GM19397 (cell line): ENCODE measurements around the gene DNASE1L3.

Experiments used
- ATAC-seq: cut with Tn5 transposase; IDR thresholded peaks from one replicate; pipeline ENCODE4 v1.9.1; 2021; ENCODE audit warnings: mild to moderate bottlenecking, moderate library complexity; ENCODE audit not compliant: unreplicated experiment

Gene DNASE1L3

GRCh38 chr3:58164199-58164879 is 46.4 kb downstream of the DNASE1L3 start:
- no peak for ATAC-seq

DNA sequence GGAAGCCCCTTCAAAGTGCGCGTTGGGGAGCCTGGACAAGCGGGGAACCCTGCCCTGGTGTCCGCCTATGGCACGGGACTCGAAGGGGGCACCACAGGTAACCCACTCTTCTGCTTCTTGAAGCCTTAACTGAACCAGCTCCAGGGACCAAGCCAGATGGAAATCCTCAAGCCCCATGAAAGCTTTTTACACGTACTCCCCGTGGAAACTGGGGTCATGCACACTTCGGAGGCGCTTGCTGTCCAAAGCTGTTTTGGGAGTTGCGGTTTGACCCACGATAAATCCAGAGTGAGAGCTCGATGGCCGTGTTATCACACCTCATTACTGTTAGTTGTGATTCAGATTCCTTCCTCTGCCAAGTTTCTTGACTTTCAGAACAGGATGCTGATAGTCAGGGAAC is 47.5 kb downstream of the DNASE1L3 start:
- no peak for ATAC-seq

DNA sequence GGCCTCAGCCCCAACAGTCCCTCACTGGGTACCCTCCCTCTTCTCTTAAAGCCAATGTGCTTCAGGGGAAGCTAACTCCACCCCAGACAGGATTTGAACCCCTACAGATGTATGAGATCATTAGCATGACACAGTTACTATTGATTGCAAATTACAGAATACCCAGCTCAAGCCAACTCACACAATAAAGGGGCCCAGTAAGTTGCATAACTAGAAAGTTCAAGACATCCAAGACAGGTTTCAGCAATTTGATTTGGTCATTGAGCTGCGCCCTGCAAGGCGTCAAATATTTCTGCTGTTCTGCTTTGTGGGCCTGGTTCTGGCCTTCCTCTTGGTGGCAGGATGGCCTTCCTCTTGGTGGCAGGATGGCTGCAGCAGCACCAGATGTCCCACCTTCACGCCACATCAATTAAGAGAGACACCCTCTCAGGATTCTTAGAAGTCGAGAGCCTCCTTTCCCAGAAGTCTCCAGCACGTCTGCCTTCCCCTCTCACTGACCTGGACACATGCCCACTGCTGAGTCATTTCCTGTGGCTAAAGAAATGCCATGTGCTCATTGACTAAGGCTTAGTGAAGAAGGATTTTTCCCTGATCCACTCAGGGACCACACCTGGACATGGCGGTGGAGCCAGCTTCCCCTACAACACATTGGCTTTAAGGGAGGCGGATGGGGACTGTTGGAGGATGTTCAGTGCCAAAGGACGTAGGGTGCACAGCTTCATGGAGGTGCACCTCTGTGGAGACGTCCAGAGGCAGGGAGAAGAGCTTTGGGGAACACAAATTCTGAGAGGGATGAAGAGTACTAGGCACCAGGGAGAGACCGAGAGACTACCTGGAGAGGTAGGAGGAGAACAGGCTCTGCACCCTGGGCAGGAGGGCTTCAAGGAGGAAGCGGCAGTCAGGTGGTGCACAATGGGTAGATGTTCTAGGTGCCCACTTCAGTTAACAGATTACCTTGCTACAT is 49.1 kb downstream of the DNASE1L3 start:
- no peak for ATAC-seq

DNA sequence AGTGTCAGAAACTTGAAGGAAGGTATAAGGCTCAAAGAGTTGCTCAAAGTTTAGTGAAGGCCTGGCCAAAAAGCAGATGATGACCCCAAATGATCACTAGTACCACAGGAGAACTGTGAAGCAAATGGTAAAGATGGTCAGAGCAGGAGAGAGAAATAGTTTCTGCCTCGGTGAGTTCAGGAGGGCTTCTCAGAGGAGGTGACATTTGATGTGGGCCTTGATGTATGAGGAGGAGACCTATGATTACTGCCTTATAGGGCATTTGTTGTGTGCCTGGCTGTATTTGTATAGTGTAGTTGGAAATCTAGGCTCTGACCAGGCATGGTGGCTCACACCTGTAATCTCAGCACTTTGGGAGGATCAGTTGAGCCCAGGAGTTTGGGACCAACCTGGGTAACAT is 50.4 kb downstream of the DNASE1L3 start:
- no peak for ATAC-seq

DNA sequence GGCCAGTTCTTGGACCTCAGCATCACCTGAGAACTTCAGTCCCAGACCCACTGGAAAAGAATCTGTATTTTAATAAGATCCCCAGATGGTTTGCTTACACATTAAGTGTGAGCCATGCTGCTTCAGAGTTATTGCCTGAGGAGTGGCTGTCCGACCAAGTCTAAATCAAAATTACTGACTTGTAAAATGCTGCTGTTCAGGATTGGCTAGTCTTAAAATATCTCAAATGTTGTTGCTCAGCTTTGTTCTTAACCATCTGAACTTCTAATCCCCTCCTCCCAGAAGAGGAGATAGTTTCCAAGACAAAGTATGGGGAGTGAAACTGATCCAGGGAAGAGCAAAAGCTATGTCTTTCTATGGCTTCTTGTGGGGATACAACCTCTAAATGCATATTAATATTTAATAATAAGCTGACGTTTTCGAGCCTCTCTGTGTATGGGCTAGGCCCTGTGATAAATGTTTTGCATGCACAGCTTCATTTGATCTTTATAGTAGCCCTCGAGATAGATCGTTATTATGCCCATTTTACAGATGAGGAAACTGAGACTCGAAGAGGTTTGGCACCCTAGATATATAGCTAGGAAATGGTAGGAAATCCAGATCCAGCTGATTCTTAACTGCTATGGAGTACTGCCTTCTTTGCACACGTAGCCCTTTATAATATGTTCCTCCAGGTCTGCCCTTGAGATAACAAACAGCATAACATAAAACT is 52.2 kb downstream of the DNASE1L3 start:
- ATAC-seq: no peak

- no peak for ATAC-seq
Measured at GRCh38 chr3:58157700-58158099, 53.1 kb downstream of the DNASE1L3 start.

DNA sequence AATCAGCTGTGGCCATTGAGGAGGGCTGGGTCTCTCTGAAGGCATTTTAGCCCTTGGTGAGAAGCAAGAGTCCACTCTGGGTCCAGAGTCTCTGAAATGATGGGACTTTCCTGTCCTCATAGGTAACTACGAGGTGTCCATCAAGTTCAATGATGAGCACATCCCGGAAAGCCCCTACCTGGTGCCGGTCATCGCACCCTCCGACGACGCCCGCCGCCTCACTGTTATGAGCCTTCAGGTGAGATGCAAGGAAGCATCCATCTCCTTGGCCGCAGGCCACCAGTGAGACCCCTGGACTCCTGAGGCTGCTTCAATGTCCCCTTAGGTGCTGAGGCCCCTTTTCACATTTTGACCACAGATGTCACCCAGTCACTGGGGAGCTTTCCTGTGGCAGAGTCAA is 54.9 kb downstream of the DNASE1L3 start:
- no peak for ATAC-seq

DNA sequence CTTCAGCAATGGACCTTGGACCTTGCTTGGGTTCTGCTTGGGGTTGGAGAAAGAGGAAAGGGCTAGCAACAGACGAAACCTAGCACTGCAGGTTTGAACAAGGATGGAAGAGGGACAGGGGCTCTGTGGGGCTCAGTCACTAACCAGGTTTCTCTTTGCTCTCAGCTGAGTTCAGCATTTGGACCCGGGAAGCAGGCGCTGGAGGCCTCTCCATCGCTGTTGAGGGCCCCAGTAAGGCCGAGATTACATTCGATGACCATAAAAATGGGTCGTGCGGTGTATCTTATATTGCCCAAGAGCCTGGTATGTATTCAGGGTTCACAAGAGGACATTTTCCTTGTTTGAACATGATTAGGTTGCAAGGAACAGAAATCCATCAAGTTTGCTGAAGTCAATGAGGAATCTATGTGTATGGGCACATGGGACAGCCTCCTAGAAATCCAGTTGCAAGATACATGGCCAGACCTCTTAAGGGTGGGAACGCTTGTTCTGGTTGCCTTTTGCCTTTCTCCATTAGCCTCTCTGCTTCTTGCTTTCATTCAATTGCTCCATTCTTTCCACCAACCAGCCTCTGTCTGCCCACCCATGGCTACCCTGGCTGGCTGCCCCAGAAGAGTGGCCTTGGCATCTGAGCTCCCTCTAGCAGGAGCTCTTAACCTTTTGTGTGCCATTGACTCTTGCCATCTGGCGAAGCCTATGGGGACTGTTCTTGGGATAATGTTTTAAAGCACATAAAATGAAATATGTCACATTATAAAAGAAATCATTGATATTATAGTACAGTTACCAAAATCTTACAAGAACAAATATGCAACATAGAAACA is 55.9 kb downstream of the DNASE1L3 start:
- no peak for ATAC-seq

GRCh38 chr3:58153371-58153770 is 57.4 kb downstream of the DNASE1L3 start:
- no peak for ATAC-seq

DNA sequence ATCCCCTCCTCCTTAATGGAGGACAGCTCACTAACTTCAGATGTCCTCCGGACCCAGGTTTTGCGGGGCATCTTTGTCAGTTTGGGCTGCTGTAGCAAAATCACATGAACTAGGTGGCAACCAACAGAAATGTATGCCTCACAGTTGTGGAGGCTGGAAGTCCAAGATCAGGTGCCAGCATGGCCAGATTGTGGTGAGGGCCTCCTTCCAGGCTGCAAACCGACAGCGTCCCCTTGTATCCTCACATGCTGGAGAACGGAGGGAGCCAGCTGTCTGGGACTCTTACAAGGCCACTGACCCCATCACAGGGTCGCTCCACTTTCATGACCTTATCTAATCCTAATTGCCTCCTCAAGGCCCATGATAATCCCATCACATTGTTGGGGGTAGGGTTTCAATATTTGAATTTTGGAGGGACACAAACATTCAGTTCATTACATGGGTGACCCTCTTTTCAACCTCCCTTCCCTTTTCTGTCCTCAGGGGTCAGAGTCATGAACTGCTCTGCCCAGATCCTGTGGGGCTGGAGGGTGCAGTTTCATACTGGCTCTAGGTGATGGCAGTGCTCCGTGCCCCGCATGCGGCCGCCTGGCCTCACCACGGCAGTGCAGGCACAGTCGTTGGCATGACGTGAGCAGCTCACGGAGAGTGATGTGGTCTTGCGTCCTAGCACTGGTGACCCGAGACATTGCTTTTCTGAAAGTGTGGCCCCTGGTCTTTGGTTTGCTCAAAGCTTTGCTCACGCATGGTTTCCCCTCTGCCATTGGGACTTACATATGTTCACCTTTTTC is 58.4 kb downstream of the DNASE1L3 start:
- no peak for ATAC-seq

DNA sequence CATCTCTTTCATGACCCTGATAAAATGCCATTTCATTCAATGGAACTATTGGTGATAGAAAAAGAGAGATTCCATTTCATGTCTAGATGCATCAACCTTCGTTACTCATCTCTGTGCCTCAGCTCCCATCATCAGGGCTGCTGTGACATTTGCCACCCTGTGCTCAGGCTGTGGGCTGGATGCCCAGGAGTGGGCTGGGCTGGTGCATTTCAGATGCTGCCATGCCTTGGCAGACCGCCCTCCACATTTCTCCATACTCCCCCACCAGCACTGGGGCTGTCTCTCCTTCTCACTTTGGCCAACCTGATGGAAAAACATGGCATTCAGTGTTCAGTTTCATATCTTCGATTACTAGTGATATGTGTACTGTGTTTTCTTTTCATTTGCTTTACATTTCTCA is 59.1 kb downstream of the DNASE1L3 start:
- ATAC-seq: no peak

DNA sequence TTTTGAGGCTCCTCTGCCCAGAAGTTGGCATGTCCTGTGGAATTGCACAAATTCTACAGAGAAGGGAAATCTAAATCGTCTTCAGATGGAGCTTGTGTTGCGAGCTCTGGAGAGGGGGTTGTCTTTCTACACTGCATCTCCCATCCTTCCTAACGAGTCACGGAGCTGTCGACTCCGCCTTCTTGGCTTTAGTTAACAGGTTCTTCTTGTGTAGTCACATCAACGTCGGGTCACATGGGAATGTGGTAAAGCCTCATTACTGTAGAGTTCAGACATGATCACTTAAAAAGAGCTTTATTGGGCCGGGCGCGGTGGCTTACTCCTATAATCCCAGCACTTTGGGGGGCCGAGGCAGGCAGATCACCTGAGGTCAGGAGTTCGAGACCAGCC is 60.0 kb downstream of the DNASE1L3 start:
- no peak for ATAC-seq

DNA sequence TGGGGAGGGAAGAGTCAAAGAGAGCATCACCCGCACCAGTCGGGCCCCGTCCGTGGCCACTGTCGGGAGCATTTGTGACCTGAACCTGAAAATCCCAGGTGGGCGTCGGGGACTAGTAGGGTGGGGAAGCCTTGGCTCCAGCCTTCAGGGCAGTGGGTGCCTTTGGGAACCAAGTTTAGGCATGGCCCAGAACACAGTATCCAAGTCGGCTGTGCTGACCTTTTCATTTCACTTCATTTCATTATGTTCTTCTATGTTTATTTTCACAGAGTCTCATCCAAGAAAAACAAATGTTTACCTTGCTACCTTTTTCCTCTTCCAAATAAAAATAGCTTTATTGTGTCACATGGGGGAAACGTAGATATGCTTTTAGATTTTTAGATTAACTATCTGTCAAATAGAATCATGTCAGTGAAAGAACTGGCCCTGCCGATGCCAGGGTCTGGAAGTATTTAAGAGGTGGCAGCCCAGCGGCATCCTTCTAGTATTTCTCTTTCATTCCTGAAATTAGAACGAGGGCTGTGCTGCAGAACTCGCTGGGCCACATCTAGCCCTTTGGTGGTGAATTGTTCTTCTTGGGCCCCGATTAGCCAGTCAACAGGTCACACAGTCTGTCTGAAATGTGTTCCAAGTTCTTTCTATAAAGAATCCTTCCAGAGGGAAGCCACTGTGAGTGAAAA is 60.5 kb downstream of the DNASE1L3 start:
- no peak for ATAC-seq

DNA sequence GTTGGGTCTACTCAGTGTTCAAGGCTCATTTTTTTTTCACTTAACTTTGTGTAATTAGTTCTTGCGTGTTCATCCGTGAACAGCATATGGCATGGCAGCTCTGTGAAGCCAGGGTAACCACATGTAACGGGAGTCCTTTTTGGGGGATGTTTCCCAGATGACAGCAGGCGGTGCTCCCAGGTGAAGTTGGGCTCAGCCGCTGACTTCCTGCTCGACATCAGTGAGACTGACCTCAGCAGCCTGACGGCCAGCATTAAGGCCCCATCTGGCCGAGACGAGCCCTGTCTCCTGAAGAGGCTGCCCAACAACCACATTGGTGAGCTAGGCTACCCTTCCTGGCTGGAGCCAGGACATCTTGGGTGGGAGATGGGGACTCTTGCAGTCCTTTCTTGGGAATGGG is 62.7 kb downstream of the DNASE1L3 start:
- no peak for ATAC-seq

- no peak for ATAC-seq
Measured at GRCh38 chr3:58144478-58145325, 66.1 kb downstream of the DNASE1L3 start.

DNA sequence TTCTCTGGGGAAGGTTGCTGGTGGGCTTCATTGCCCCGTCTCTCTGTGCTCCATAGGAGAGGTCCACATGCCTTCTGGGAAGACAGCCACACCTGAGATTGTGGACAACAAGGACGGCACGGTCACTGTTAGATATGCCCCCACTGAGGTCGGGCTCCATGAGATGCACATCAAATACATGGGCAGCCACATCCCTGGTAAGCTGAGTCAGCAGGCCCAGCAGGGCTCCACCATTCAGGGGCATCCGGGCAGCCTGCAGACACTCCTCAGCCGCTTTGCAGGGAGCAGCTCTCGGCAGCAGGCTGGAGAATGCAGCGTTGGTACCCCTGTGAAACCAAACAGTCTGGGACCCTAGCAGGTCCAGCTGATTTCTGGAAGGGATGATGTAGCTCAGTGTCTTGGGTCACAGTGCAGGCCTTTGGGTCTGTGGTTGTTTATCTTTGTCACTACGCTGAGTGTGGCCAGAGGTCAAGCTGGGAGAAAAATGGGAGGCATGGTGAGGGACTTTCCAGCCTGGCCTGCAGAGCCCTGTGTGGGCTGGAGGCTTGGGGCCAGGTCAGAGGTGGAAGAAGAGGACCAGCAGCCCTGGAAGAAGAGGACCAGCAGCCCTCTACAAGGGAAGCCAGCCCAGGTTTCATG is 67.2 kb downstream of the DNASE1L3 start:
- no peak for ATAC-seq
